Renal cortex interstitium (tissue), 11 donors: ENCODE data around the gene HDDC2. TPM values are rescaled to one million over a fixed set of nuclear protein-coding genes. Genes with fewer than 3 reads are reported as not detected.

ENCODE experiments used
- DNase-seq, 11 donors: peaks; one replicate each; pipeline ENCODE4 v3.0.0-alpha.2; 2013; ENCODE audit warnings: low read depth in 9 of 11, low spot score in 4 of 11; ENCODE audit errors: extremely low read depth in 1 of 11
- polyA plus RNA-seq, 3 donors: library from polyadenylated mRNA; unstranded; fragments of 120-200 nt; gene quantifications; one replicate each; pipeline ENCODE4 v1.2.1, GENCODE V29; 2013; ENCODE audit not compliant: insufficient read length in 3 of 3

HDDC2 gene
- polyA plus RNA-seq, 3 donors: 98.3 to 110 (median 105) TPM

DNA sequence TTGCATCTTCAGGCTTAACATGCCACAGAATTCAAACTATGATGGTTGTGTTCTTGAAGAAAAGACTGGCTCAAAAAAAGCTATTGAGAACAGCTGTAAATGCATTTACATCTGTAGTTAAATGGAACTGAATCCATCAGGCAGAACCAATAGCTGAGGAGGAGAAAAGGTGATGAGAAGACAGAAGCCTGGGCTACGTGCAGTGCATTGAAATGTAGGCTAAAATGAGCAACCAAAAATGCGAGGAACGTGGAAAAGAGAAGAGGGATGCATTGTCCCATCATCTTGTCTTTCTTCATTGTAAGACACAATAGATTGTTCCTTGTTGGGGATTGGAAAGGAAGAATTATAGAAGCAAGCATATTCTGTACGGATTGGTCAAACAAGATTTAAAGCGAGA, 13.8 kb upstream of the HDDC2 start:
- no peak for DNase-seq

- DNase-seq: peak; percentile 43 to 69 (median 50)
These were observed 12.3 kb upstream of the HDDC2 start for GRCh38 chr6:125314009-125314581.

DNA sequence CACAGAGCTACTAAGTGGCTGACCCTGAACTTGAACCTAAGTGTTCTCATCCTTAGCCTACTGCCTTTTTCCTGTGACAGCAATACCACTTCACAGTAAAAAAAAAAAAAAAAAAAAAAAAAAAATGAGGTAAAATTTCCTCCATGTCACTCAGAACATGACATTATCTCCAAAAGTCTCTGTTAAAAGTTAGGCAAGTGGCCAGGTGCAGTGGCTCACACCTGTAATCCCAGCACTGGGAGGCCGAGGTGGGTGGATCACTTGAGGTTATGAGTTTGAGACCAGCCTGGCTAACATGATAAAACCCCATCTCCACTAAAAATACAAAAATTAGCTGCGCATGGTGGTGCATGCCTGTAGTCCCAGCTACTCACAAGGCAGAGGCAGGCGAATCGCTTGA, 11.2 kb upstream of the HDDC2 start:
- DNase-seq: no peak

DNA sequence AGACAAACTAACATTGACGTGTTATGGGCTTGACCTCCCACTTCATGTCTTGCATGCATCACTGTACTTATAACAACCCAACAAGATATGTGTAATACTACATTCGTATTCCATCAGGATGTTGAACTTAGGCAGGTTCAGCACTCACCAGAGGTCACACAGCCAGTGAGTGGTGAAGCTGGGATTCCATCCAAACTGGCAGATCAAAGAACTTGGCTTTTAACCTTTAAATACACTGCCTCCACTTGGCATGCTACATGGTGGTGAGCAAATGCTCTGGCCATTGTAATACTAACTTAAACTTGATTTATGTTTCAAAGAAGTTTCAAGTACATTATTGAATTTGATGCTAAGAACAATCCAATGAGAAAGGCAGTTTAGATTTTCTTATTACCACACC, 10.7 kb upstream of the HDDC2 start:
- no peak for DNase-seq

GRCh38 chr6:125310994-125311649, 9.4 kb upstream of the HDDC2 start:
- peak in 10 of 11 donors; percentile 41 to 69 (median 54) for DNase-seq

- no peak for DNase-seq
These were observed 6.3 kb upstream of the HDDC2 start for GRCh38 chr6:125307964-125308615.

DNA sequence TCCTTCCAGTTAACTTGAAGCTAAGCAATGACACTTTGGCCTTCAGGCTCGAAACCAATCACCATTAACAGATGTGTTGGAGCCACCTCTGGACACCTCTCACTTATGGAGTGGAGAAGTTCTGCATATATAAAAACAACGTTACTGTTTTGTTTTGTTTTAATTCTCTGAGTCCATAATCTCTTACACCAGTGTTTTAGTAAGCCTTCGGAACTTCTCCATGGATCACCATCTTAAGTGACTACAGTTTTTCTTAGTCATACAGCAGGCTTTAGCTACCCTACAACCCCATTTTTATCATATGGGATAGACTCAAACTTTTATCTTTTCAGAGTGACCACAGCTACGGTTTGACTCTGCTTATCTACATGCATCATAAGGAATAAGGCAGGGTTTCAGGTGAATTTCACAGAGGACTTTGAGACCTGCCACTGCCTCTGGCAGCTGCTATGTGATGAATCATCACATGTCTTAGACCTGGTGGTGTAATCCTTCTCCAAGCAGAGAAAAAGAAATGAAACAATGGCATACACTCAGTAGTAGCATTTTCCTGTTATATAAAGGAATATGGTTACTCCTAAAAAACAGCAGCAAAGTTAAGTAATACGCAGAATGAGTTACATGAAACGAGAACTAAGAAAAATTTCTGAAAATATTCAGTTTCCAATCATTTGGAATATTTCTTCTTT, 5.5 kb upstream of the HDDC2 start:
- no peak for DNase-seq

- DNase-seq: no peak
These were observed 5.0 kb upstream of the HDDC2 start for GRCh38 chr6:125306756-125307149.

- no peak for DNase-seq
These were observed 3.3 kb upstream of the HDDC2 start for GRCh38 chr6:125304970-125305660.

GRCh38 chr6:125303512-125303854, 1.7 kb upstream of the HDDC2 start:
- DNase-seq: no peak

GRCh38 chr6:125302840-125303511, 1.2 kb upstream of the HDDC2 start:
- DNase-seq: no peak

DNA sequence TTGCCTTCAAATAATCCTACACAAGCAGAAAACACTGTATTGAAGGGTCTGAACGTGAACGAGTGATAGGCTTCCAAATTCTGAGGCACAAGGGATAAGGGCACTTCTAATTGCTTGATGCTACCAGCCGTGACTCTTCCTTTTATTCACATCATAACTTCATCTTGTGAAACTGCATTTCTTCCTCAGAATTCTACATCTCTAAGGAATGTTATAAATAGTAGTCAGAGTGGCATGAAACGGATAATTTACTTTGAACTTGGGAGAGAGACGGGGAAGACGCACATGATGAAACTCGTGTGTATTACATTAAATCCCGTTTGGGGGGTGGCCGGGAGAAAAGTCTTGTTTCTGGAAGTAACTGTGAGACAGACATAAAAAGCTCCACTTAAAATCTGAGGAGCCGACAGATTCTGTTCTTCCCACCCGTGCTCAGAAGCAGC, 754 bp downstream of the HDDC2 start:
- peak in 5 of 11 donors; percentile 3 to 33 (median 24) for DNase-seq

DNA sequence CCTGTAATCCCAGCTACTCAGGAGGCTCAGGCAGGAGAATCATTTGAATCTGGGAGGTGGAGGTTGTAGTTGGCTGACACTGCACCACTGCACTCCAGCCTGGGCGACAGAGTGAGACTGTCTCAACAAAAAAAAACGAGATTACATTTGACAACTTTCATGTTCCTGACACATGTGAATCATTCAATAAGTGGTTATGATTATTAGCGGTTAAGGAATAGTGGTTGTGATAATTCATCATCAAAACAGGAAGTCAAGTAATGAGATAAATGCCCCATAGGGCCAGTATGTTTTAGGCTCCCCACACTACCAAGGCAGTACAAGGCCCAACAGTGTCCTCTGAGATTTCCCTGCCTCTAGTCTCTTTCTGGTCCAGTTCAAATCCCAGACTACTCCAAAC, 2.5 kb downstream of the HDDC2 start:
- DNase-seq: no peak

DNA sequence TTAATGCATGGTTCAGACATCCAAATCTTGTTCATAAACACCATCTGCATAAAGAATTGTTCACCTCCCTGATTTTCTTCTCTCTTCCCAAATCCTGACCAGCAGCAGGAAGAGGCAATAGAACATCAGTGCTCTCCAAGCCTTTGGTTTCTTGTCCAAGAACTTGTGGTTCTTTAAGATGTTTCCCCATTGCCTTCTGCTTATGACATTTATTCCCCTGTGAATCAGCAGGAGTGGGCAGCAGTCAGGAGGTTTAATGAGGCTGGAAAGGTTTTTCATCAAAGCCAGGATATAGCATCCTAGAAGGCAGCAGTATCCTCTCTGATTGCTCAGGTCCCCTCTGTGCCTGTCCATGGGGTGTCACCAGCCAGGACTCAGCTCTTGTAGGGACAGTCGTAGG, 5.3 kb downstream of the HDDC2 start:
- DNase-seq: no peak

- no peak for DNase-seq
These were observed 6.8 kb downstream of the HDDC2 start for GRCh38 chr6:125294925-125295324.

GRCh38 chr6:125294036-125294435, 7.7 kb downstream of the HDDC2 start:
- no peak for DNase-seq

GRCh38 chr6:125293587-125293986, 8.2 kb downstream of the HDDC2 start:
- no peak for DNase-seq

GRCh38 chr6:125287718-125288117, 14.0 kb downstream of the HDDC2 start:
- no peak for DNase-seq

GRCh38 chr6:125285936-125286335, 15.8 kb downstream of the HDDC2 start:
- no peak for DNase-seq
